Measurements from ENCODE around the gene CDYL2. TPM values are rescaled to one million over a fixed set of nuclear protein-coding genes. Genes with fewer than 3 reads are reported as not detected.

CDYL2 gene
- total and polyA plus RNA-seq, 2 experiments from 2014 or later: 2.1 to 5.2 TPM

DNA sequence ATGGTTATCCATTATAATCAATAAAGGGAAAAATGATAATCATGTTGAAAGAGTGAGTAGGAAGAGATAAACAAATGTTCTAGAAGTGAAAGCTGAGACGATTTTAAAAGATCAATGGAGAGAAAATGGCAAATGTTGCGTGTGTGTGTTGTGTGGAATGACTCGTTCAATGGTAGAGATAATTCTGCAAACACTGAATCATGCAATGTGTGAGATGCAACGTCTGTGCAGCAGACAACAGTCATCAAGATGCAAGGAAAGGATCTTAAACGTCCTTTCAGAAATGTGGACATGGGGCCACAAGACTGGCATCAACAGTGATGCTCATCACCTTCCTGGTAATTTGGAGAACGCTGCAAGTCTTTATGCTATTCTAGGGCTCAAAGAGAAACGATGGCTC is 124.4 kb downstream of the CDYL2 start:
- WGBS, 2 experiments (ENCODE audit: low coverage in 1 of 2, low lambda C conversion rate in 2 of 2, missing lambda C conversion rate in 2 of 2): 83 to 84% methylated on average over 7 of the region's 7 CpGs
- Histone ChIP-seq H3F3A (ENCODE audit: insufficient read depth) (peaks cover 15% of the 10 kb centered on the region), H3K9ac (no peak overlapping the region), H3K4me1 (ENCODE audit: insufficient read depth) (peaks cover 14% of the 10 kb centered on the region), H3K9me2 (ENCODE audit: insufficient read depth) (no peaks in the 10 kb centered on the region), H3K4me3 (no peak overlapping the region), H3K79me2 (ENCODE audit: insufficient read depth) (no peaks in the 10 kb centered on the region; the same call in 1 of the 2 replicates), H2AFZ (no peak overlapping the region), H3K27ac (no peak overlapping the region), H3K36me3 (ENCODE audit: low read depth) (no peaks in the 10 kb centered on the region), H4K20me1 (ENCODE audit: insufficient read depth) (no peaks in the 10 kb centered on the region), H3K9me3 (ENCODE audit: low read depth) (no peaks in the 10 kb centered on the region), H3K4me2 (ENCODE audit: unreplicated experiment) (no peak overlapping the region), H3K27me3 (replicated peaks; ENCODE audit: insufficient read depth) (no peaks in the 10 kb centered on the region)
- no peak for TF ChIP-seq EZH2phosphoT487 (IDR thresholded peaks at IDR 0.05; ENCODE audit: insufficient read depth, low read depth)
- TF ChIP-seq EZH2 (IDR thresholded peaks at IDR 0.05; ENCODE audit: insufficient read depth, poor library complexity, severe bottlenecking): no peak
- DNase-seq: peak; percentile 10
- in situ Hi-C loops (cut with MboI): no loop called here

DNA sequence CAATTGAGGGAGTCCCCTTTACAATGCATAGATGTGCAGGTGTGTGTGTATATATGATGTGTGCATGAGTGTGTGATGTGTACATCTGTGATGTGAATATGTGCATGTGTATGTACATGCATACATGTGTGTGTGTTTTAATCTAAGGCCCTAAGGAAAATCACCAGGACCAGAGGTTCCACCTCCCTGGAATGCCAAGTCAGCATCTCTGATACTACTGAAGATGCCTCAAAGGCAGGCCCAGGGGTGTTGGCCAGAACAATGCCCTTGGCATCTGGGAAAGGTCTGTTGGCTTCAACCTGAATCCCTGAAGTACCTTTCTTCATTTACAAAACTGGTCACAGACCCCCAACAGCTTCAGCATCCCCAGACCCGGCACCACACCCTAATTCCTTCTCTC is 129.5 kb downstream of the CDYL2 start:
- 88 to 94% methylated on average over 1 of the region's 1 CpG for WGBS, 2 experiments (ENCODE audit: low coverage in 1 of 2, low lambda C conversion rate in 2 of 2, missing lambda C conversion rate in 2 of 2)

DNA sequence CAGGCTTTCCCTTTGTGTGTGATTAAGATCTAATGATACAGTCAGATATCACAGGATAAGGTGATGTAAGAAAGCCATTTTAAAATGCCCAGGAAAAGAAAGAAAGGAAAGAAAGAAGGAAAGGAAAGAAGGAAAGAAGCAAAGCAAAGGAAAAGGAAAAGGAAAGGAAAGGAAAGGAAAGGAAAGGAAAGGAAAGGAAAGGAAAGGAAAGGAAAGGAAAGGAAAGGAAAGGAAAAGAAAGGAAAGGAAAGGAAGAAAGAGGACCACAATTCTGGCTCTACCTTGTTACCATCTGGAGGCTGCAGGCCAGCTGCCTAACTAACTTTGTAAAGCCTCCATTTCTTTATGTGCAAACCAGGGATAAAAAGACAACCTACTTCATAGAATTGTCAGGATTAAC is 132.0 kb downstream of the CDYL2 start:
- no peak for DNase-seq
- H3K9me2 ChIP-seq (ENCODE audit: insufficient read depth): no peaks in the 10 kb centered on the region
- no peaks in the 10 kb centered on the region for H3K9me3 ChIP-seq (ENCODE audit: low read depth)
- no peaks in the 10 kb centered on the region for H4K20me1 ChIP-seq (ENCODE audit: insufficient read depth)
- no peak overlapping the region for H2AFZ ChIP-seq
- no peaks in the 10 kb centered on the region for H3K4me1 ChIP-seq (ENCODE audit: insufficient read depth)
- H3K4me2 ChIP-seq (ENCODE audit: unreplicated experiment): no peak overlapping the region
- H3K36me3 ChIP-seq (ENCODE audit: low read depth): no peaks in the 10 kb centered on the region
- no peaks in the 10 kb centered on the region for H3K27me3 ChIP-seq (replicated peaks; ENCODE audit: insufficient read depth)
- no peak overlapping the region for H3K9ac ChIP-seq
- H3K27ac ChIP-seq: no peak overlapping the region
- H3K79me2 ChIP-seq (ENCODE audit: insufficient read depth): no peaks in the 10 kb centered on the region
- TF ChIP-seq EZH2 (IDR thresholded peaks at IDR 0.05; ENCODE audit: insufficient read depth, poor library complexity, severe bottlenecking) (no peak), EZH2phosphoT487 (IDR thresholded peaks at IDR 0.05; ENCODE audit: insufficient read depth, low read depth) (no peak)
- H3K4me3 ChIP-seq: no peak overlapping the region
- in situ Hi-C loops (cut with MboI): no loop called here
- H3F3A ChIP-seq (ENCODE audit: insufficient read depth): no peaks in the 10 kb centered on the region

More for the DNA sequence above, 129.5 kb downstream of the CDYL2 start:
- Histone ChIP-seq H3K4me3 (no peak overlapping the region), H3K36me3 (ENCODE audit: low read depth) (no peaks in the 10 kb centered on the region), H3K4me1 (ENCODE audit: insufficient read depth) (no peaks in the 10 kb centered on the region), H3K4me2 (ENCODE audit: unreplicated experiment) (no peak overlapping the region), H3K9ac (no peak overlapping the region), H3K9me2 (ENCODE audit: insufficient read depth) (no peaks in the 10 kb centered on the region), H2AFZ (no peak overlapping the region), H3K27ac (no peak overlapping the region), H3K27me3 (replicated peaks; ENCODE audit: insufficient read depth) (no peaks in the 10 kb centered on the region), H3F3A (ENCODE audit: insufficient read depth) (no peaks in the 10 kb centered on the region), H3K79me2 (ENCODE audit: insufficient read depth) (no peaks in the 10 kb centered on the region; the same call in 1 of the 2 replicates), H4K20me1 (ENCODE audit: insufficient read depth) (no peaks in the 10 kb centered on the region), H3K9me3 (ENCODE audit: low read depth) (no peaks in the 10 kb centered on the region)
- in situ Hi-C loops (cut with MboI): no loop called here
- no peak for DNase-seq
- no peak for TF ChIP-seq EZH2phosphoT487 (IDR thresholded peaks at IDR 0.05; ENCODE audit: insufficient read depth, low read depth)
- TF ChIP-seq EZH2 (IDR thresholded peaks at IDR 0.05; ENCODE audit: insufficient read depth, poor library complexity, severe bottlenecking): no peak

DNA sequence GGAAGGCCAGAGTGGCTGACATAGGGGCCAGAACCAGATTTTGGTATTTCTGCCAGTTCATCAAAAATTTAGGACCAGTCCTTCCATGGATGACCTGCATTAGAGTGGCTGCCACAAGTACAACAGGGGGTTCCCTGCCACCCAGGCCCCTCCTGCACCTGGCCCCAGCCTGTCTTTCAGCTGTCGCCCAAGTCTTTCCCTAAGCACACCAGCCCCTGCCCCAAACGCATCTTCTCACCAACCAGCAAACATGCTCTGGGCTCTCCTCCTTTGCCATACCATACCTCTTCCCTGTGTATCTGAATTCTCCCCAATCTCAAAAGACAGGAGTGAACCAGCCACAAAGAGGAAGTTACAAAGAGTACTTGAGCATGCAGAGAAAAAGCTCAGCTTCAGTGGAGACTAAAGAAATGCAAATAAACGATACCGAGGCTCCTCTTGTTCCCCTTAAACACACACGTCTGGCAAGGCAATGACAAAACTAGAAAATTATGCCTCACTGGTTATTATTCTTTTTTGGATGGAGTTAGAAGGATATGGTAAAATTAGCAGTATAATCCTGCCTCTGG is 133.0 kb downstream of the CDYL2 start:
- Histone ChIP-seq H3K27ac (no peak overlapping the region), H3K9me2 (ENCODE audit: insufficient read depth) (no peaks in the 10 kb centered on the region), H2AFZ (no peak overlapping the region), H3F3A (ENCODE audit: insufficient read depth) (no peaks in the 10 kb centered on the region), H3K4me3 (no peak overlapping the region), H3K4me1 (ENCODE audit: insufficient read depth) (no peaks in the 10 kb centered on the region), H3K9me3 (ENCODE audit: low read depth) (no peaks in the 10 kb centered on the region), H3K9ac (no peak overlapping the region), H4K20me1 (ENCODE audit: insufficient read depth) (no peaks in the 10 kb centered on the region), H3K27me3 (replicated peaks; ENCODE audit: insufficient read depth) (no peaks in the 10 kb centered on the region), H3K36me3 (ENCODE audit: low read depth) (no peaks in the 10 kb centered on the region), H3K4me2 (ENCODE audit: unreplicated experiment) (no peak overlapping the region), H3K79me2 (ENCODE audit: insufficient read depth) (no peaks in the 10 kb centered on the region)
- WGBS, 2 experiments (ENCODE audit: low coverage in 1 of 2, low lambda C conversion rate in 2 of 2, missing lambda C conversion rate in 2 of 2): 76% methylated on average over 5 of the region's 5 CpGs
- no peak for TF ChIP-seq EZH2phosphoT487 (IDR thresholded peaks at IDR 0.05; ENCODE audit: insufficient read depth, low read depth)
- in situ Hi-C loops (cut with MboI): no loop called here
- DNase-seq: no peak
